Measurements from ENCODE around the gene IRF7. TPM values are rescaled to one million over a fixed set of nuclear protein-coding genes. Genes with fewer than 3 reads are reported as not detected.
A peak's percentile ranks its signal among the peaks of the same experiment; 100 is the strongest.

The IRF7 gene
- total RNA-seq, 1 experiment from 2014 or later, result 80.8 TPM

DNA sequence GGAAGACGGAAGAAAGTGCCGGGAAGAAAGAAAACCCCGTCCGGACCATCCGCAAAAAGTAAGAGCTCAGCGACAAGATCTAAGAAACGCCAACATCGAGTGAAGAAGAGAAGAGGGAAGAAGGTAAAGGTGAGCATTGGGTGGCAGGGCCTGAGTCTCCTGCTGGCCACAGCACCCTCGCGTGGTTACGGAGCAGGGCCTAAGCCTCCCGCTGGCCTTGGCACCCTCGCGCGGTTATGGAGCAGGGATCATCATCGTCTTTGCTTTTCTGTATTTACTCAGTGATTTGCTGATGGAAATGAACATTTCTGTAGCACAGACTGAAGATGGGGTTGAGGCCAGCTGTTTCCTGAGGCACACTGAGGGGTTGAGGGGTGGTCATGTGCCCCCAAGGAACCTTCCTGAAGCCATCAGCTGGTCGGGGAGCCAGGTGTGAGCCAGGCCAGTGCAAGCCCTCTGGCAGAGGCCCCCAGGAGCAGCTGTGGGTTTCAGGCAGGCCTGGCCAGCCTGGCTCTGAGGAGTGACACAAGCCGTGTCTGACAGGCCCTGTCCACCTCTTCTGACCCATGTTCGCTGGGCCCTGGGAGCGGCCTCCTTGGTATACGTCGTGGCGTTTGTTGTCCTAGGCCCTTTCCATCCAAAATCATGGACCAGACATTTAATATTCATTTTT is 14.0 kb downstream of the IRF7 start:
- no TSS peak for BruUV-seq (replicated peaks)
- POLR2A ChIA-PET (ENCODE audit: unreplicated experiment), result no interaction called here
- H3K36me3 ChIP-seq (ENCODE audit: low read depth, low read length), result peaks cover 26% of the 10 kb centered on the region
- H3K9me2 ChIP-seq (replicated peaks; ENCODE audit: low read length), result no peaks in the 10 kb centered on the region
- no peak for DNase-seq
- no peaks in the 10 kb centered on the region for H3K27me3 ChIP-seq (ENCODE audit: low read length)
- H3K9ac ChIP-seq (ENCODE audit: low read length), result no peak overlapping the region
- no peaks in the 10 kb centered on the region for H3K9me3 ChIP-seq (ENCODE audit: low read length)
- H3K4me3 ChIP-seq (ENCODE audit: low read length), result no peak overlapping the region
- TF ChIP-seq, protein P1, sequence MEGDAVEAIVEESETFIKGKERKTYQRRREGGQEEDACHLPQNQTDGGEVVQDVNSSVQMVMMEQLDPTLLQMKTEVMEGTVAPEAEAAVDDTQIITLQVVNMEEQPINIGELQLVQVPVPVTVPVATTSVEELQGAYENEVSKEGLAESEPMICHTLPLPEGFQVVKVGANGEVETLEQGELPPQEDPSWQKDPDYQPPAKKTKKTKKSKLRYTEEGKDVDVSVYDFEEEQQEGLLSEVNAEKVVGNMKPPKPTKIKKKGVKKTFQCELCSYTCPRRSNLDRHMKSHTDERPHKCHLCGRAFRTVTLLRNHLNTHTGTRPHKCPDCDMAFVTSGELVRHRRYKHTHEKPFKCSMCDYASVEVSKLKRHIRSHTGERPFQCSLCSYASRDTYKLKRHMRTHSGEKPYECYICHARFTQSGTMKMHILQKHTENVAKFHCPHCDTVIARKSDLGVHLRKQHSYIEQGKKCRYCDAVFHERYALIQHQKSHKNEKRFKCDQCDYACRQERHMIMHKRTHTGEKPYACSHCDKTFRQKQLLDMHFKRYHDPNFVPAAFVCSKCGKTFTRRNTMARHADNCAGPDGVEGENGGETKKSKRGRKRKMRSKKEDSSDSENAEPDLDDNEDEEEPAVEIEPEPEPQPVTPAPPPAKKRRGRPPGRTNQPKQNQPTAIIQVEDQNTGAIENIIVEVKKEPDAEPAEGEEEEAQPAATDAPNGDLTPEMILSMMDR (conservative IDR thresholded peaks at IDR 0.05; ENCODE audit: low read depth, low read length), result no peak
- TF ChIP-seq EZH2phosphoT487 (IDR thresholded peaks at IDR 0.05; ENCODE audit: borderline replicate concordance, low read length), result no peak
- no peak overlapping the region for H3K4me2 ChIP-seq (ENCODE audit: low read length)
- H3F3A ChIP-seq (ENCODE audit: low read length, unreplicated experiment), result no peaks in the 10 kb centered on the region
- no peaks in the 10 kb centered on the region for H4K20me1 ChIP-seq (ENCODE audit: low read length)
- no peaks in the 10 kb centered on the region for H3K79me2 ChIP-seq (ENCODE audit: low read length)
- H3K4me1 ChIP-seq (ENCODE audit: insufficient read depth, low read length), result no peaks in the 10 kb centered on the region
- ATAC-seq, result no peak
- intact Hi-C loops (cut with micrococcal nuclease), result no loop called here
- no peak overlapping the region for H2AFZ ChIP-seq (ENCODE audit: low read length)
- CTCF ChIA-PET, result no interaction called here
- H3K27ac ChIP-seq (ENCODE audit: low read length), result no peak overlapping the region

DNA sequence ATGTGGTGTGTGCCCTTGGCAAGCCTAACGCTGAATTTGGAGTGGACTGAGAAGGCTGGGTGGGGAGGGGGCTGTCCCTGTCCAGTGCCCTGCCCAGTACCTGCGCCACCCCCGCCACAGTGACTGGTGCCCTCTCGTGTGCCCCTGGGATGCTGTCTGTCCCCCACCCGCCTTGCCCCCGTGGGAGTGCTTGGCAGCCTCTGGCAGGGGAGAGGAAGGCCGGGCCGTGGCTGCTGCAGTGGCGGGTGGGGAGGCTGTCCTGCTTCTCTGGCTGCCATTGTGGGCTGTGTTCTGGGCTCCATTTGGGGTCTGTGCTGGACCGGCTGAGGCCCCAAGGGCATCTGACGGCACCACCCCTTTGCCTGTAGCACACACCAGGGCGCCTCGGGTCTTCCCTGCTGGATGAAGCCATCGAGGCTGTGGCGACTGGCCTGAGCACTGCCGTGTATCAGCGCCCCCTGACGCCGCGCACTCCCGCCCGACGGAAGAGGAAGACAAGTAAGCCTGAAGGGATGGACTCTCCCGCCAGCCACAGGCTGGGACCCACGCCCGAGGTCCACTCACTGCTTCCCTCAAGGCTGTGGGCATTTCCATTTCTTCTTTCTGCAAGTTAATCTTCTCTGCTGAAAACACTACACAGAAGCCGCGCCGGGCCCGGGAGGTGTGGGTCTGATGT is 17.6 kb downstream of the IRF7 start:
- DNase-seq (no peak), ATAC-seq (no peak)
- H3K36me3 ChIP-seq (ENCODE audit: low read depth, low read length), result peaks cover 25% of the 10 kb centered on the region
- 0 out of 2 replicates have a peak, but pooled peaks cover 4% of the 10 kb centered on the region for H3K79me2 ChIP-seq (ENCODE audit: low read length)
- H3K9me3 ChIP-seq (ENCODE audit: low read length), result no peaks in the 10 kb centered on the region
- BruUV-seq (replicated peaks), result no TSS peak
- H3K27ac ChIP-seq (ENCODE audit: low read length), result no peak overlapping the region
- no peaks in the 10 kb centered on the region for H3K9me2 ChIP-seq (replicated peaks; ENCODE audit: low read length)
- intact Hi-C loops (cut with micrococcal nuclease), result no loop called here
- no peak overlapping the region for H3K4me3 ChIP-seq (ENCODE audit: low read length)
- CTCF ChIA-PET, result no interaction called here
- TF ChIP-seq, protein P1 (conservative IDR thresholded peaks at IDR 0.05; ENCODE audit: low read depth, low read length), result no peak
- TF ChIP-seq EZH2 (IDR thresholded peaks at IDR 0.05; ENCODE audit: low read length, unreplicated experiment), result no peak
- no peak for TF ChIP-seq EZH2phosphoT487 (IDR thresholded peaks at IDR 0.05; ENCODE audit: borderline replicate concordance, low read length)
- H4K20me1 ChIP-seq (ENCODE audit: low read length), result no peaks in the 10 kb centered on the region
- H3K4me2 ChIP-seq (ENCODE audit: low read length), result no peak overlapping the region
- H3K9ac ChIP-seq (ENCODE audit: low read length), result no peak overlapping the region
- no peak overlapping the region for H2AFZ ChIP-seq (ENCODE audit: low read length)
- no peaks in the 10 kb centered on the region for H3F3A ChIP-seq (ENCODE audit: low read length, unreplicated experiment)
- no peaks in the 10 kb centered on the region for H3K27me3 ChIP-seq (ENCODE audit: low read length)
- POLR2A ChIA-PET (ENCODE audit: unreplicated experiment), result no interaction called here
- H3K4me1 ChIP-seq (ENCODE audit: insufficient read depth, low read length), result no peaks in the 10 kb centered on the region

DNA sequence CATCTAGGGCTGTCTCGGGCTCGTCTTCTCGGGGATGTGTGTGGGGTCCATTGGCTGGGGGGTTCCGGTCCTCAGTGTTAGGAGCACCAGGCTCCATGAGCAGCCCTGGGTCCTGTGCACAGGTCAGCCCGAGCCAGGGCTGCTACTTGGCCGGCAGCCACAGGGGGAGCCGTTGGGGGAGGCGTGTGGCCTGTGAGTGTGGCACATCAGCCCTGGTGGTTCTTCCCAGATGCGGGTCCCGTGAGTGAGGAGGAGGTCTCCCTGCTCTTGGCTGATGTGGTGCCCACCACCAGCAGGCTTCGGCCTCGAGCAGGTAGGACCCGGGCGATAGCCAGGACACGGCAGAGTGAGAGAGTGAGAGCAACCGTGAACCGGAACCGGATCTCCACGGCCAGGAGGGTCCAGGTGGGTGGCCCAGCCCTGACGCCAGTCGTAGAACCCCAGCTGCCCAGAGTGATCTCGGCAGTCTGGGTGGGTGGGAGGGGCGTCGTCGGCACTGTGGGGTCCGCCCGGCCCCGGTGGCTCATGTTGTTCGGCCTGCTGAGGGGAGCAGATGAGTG is 18.5 kb downstream of the IRF7 start:
- intact Hi-C loops (cut with micrococcal nuclease), result no loop called here
- H2AFZ ChIP-seq (ENCODE audit: low read length), result no peak overlapping the region
- H3K79me2 ChIP-seq (ENCODE audit: low read length), result 0 out of 2 replicates have a peak, but pooled peaks cover 4% of the 10 kb centered on the region
- no peak for TF ChIP-seq EZH2 (IDR thresholded peaks at IDR 0.05; ENCODE audit: low read length, unreplicated experiment)
- TF ChIP-seq, protein P1 (conservative IDR thresholded peaks at IDR 0.05; ENCODE audit: low read depth, low read length), result peak; percentile 30; the same call in 1 of the 2 replicates
- TF ChIP-seq EZH2phosphoT487 (IDR thresholded peaks at IDR 0.05; ENCODE audit: borderline replicate concordance, low read length), result no peak
- H3K9me2 ChIP-seq (replicated peaks; ENCODE audit: low read length), result no peaks in the 10 kb centered on the region
- peaks cover 33% of the 10 kb centered on the region for H3K36me3 ChIP-seq (ENCODE audit: low read depth, low read length)
- ATAC-seq (peak; percentile 45; the same call in 1 of the 2 replicates), DNase-seq (no peak)
- H3F3A ChIP-seq (ENCODE audit: low read length, unreplicated experiment), result no peaks in the 10 kb centered on the region
- no peak overlapping the region for H3K9ac ChIP-seq (ENCODE audit: low read length)
- BruUV-seq (replicated peaks), result no TSS peak
- ChIA-PET POLR2A (ENCODE audit: unreplicated experiment) (no interaction called here), CTCF (no interaction called here)
- H3K27ac ChIP-seq (ENCODE audit: low read length), result no peak overlapping the region
- no peaks in the 10 kb centered on the region for H4K20me1 ChIP-seq (ENCODE audit: low read length)
- no peak overlapping the region for H3K4me3 ChIP-seq (ENCODE audit: low read length)
- no peaks in the 10 kb centered on the region for H3K4me1 ChIP-seq (ENCODE audit: insufficient read depth, low read length)
- H3K9me3 ChIP-seq (ENCODE audit: low read length), result no peaks in the 10 kb centered on the region
- H3K27me3 ChIP-seq (ENCODE audit: low read length), result no peaks in the 10 kb centered on the region
- no peak overlapping the region for H3K4me2 ChIP-seq (ENCODE audit: low read length)
